Fibroblast of lung (primary cell): ENCODE results near the gene CRTAC1. TPM values are rescaled to one million over a fixed set of nuclear protein-coding genes. Genes with fewer than 3 reads are reported as not detected.

ENCODE experiments used
- DNase-seq, 2 donors: peaks; one replicate each; pipeline versions ENCODE4 v3.0.0 to v3.0.0-alpha.2; 2010; ENCODE audit warnings: low read depth in 2 of 2
- H2AFZ ChIP-seq: 2 replicates; pipeline ENCODE4 v1.5.1; 2012; ENCODE audit warnings: low read length, control low read depth, inconsistent platforms
- H3K27ac ChIP-seq: 2 replicates; pipeline ENCODE4 v1.5.1; 2011; ENCODE audit warnings: low read length, control low read depth; ENCODE audit not compliant: insufficient read depth
- H3K27me3 ChIP-seq: 2 replicates; pipeline ENCODE4 v1.5.1; 2011; ENCODE audit warnings: mild to moderate bottlenecking, low read length; ENCODE audit not compliant: control insufficient read depth, insufficient read depth
- H3K36me3 ChIP-seq: 2 replicates; pipeline ENCODE4 v1.5.1; 2011; ENCODE audit warnings: low read length; ENCODE audit not compliant: control insufficient read depth, insufficient read depth
- H3K4me1 ChIP-seq: 2 replicates; pipeline ENCODE4 v1.5.1; 2011; ENCODE audit warnings: low read length; ENCODE audit not compliant: control insufficient read depth, insufficient read depth; ENCODE audit errors: extremely low read depth
- H3K4me2 ChIP-seq: 2 replicates; pipeline ENCODE4 v1.5.1; 2011; ENCODE audit warnings: low read length, control low read depth; ENCODE audit not compliant: insufficient read depth; ENCODE audit errors: extremely low read depth
- H3K4me3 ChIP-seq, 4 experiments: fragments of 200-600 bp in 1 of 4; sonication (generic) in 1 of 4; replicated peaks in 1 of 4; 2 replicates each; pipeline ENCODE4 v1.5.1; 2011 to 2016; ENCODE audit warnings: low read length in 4 of 4, low read depth in 3 of 4, mild to moderate bottlenecking in 3 of 4, control low read depth in 2 of 4, inconsistent platforms in 1 of 4, mixed read lengths in 1 of 4; ENCODE audit not compliant: insufficient read depth in 1 of 4; ENCODE audit errors: control extremely low read depth in 1 of 4
- H3K79me2 ChIP-seq: 2 replicates; pipeline ENCODE4 v1.5.1; 2012; ENCODE audit warnings: mild to moderate bottlenecking, low read length, inconsistent platforms; ENCODE audit not compliant: control insufficient read depth, insufficient read depth
- H3K9ac ChIP-seq: 2 replicates; pipeline ENCODE4 v1.5.1; 2011; ENCODE audit warnings: mild to moderate bottlenecking, low read length, control low read depth; ENCODE audit not compliant: insufficient read depth
- H3K9me3 ChIP-seq: 2 replicates; pipeline ENCODE4 v1.5.1; 2012; ENCODE audit warnings: low read depth, low read length; ENCODE audit not compliant: control insufficient read depth, insufficient read depth
- H4K20me1 ChIP-seq: 2 replicates; pipeline ENCODE4 v1.5.1; 2011; ENCODE audit warnings: low read length; ENCODE audit not compliant: control insufficient read depth, insufficient read depth; ENCODE audit errors: extremely low read depth
- EZH2 ChIP-seq: IDR thresholded peaks from 2 replicates; pipeline ENCODE4 v1.5.1; 2012; ENCODE audit warnings: low read length, control low read depth, mild to moderate bottlenecking; ENCODE audit errors: missing control alignments
- polyA plus RNA-seq, 2 donors: library from polyadenylated mRNA; depleted of rRNA in 1 of 2; stranded (reverse) in 1 of 2; unstranded in 1 of 2; fragments of >200 nt; gene quantifications; 2 replicates each; pipeline ENCODE4 v1.2.1, GENCODE V29; 2011 to 2012; ENCODE audit warnings: missing spikeins in 1 of 2
- total RNA-seq: library from RNA; depleted of rRNA; stranded (reverse); fragments of >200 nt; gene quantifications from 2 replicates; pipeline ENCODE4 v1.2.1, GENCODE V29; 2014
- TF ChIP-seq, protein P1 (sequence below), 2 donors: IDR thresholded peaks in 1 of 2; conservative IDR thresholded peaks in 1 of 2; 1 replicate in 1 of 2; 2 replicates in 1 of 2; pipeline ENCODE4 v1.5.1; 2011 to 2012; ENCODE audit warnings: low read length in 2 of 2, control low read depth in 1 of 2, inconsistent platforms in 1 of 2, low read depth in 1 of 2, mild to moderate bottlenecking in 1 of 2

The CRTAC1 gene
- total and polyA plus RNA-seq, 2 donors (not counting 1 experiment from before 2014, with no cell fraction given): not detected

DNA sequence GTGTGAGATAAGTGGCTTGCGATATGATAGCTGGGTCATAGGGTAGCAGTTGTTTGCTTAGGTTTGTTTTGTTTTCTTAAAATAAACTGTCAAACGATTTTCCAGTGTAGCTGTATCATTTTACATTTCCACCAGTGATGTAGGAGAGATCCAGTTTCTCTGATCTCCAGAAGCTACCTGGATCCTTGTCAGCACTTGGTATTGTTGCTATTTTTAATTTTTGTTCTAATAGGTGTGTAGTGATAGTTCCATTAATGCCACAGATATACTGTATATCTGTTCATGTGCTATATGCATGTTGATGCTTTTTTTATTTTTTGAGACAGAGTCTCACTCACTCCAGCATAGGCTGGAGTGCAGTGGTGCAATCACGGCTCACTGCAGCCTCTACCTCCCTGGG is 136.3 kb downstream of the CRTAC1 start:
- DNase-seq: no peak
- Histone ChIP-seq H3K27me3 (no peaks in the 10 kb centered on the region), H3K36me3 (no peaks in the 10 kb centered on the region), H3K27ac (no peak overlapping the region), H3K79me2 (no peaks in the 10 kb centered on the region), H2AFZ (no peak overlapping the region), H3K4me3 (no peak overlapping the region), H3K4me2 (no peak overlapping the region), H3K4me1 (peaks cover 4% of the 10 kb centered on the region), H3K9me3 (no peaks in the 10 kb centered on the region), H3K9ac (no peak overlapping the region), H4K20me1 (no peaks in the 10 kb centered on the region)
- TF ChIP-seq, protein P1, sequence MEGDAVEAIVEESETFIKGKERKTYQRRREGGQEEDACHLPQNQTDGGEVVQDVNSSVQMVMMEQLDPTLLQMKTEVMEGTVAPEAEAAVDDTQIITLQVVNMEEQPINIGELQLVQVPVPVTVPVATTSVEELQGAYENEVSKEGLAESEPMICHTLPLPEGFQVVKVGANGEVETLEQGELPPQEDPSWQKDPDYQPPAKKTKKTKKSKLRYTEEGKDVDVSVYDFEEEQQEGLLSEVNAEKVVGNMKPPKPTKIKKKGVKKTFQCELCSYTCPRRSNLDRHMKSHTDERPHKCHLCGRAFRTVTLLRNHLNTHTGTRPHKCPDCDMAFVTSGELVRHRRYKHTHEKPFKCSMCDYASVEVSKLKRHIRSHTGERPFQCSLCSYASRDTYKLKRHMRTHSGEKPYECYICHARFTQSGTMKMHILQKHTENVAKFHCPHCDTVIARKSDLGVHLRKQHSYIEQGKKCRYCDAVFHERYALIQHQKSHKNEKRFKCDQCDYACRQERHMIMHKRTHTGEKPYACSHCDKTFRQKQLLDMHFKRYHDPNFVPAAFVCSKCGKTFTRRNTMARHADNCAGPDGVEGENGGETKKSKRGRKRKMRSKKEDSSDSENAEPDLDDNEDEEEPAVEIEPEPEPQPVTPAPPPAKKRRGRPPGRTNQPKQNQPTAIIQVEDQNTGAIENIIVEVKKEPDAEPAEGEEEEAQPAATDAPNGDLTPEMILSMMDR (conservative IDR thresholded peaks at IDR 0.05 in 1 of 2, IDR thresholded peaks at IDR 0.05 in 1 of 2; ENCODE audit: low read depth in 1 of 2, low read length in 2 of 2): no peak
- no peak for TF ChIP-seq EZH2

DNA sequence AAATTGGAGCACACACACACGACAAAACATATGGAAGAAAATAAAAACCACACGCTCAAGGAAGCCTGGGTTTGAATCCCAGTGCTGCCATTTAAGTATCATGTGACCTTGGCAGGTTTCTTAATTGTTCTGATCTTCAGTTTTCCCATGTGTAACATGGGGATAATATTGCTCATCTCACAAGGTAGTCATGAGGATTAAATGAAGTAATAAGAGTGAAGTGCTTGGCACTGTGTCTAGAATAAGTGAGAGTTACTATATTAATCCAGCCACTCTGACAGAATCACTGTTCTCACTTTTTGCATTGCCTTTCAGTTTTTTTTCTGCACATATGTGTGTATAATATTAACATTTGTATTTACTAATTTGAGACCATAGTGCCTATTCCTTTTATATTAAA is 137.5 kb downstream of the CRTAC1 start:
- H2AFZ ChIP-seq: no peak overlapping the region
- H3K27ac ChIP-seq: no peak overlapping the region

DNA sequence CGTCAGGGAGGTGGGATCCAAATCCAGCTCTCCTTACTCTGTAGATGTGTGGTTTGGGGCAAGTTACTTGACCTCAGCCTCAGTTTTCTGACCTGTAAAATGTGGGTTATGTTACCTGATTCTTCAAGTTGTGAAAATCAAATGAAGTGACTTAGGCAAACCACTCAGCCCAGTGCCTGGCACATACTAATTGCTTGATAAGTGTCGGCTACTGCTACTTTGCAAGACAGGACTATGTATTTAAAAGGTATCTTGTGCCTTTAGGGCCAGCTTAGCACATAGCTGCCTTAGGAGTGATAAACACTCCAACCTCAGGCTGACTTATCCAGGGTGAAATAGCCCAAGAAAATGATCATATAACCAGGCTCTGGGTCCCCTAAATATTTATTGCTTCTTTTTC is 137.9 kb downstream of the CRTAC1 start:
- Histone ChIP-seq H3K4me2 (no peak overlapping the region), H3K27ac (no peak overlapping the region), H3K9ac (no peak overlapping the region), H3K79me2 (no peaks in the 10 kb centered on the region), H2AFZ (no peak overlapping the region), H3K9me3 (no peaks in the 10 kb centered on the region), H3K27me3 (no peaks in the 10 kb centered on the region), H3K36me3 (no peaks in the 10 kb centered on the region), H4K20me1 (no peaks in the 10 kb centered on the region), H3K4me1 (peaks cover 4% of the 10 kb centered on the region), H3K4me3 (no peak overlapping the region)
- TF ChIP-seq EZH2: no peak
- TF ChIP-seq, protein P1 (conservative IDR thresholded peaks at IDR 0.05 in 1 of 2, IDR thresholded peaks at IDR 0.05 in 1 of 2; ENCODE audit: low read depth in 1 of 2, low read length in 2 of 2): no peak
- no peak for DNase-seq

More for the DNA sequence above, 137.5 kb downstream of the CRTAC1 start:
- H3K4me2 ChIP-seq: no peak overlapping the region
- DNase-seq: no peak
- no peaks in the 10 kb centered on the region for H4K20me1 ChIP-seq
- H3K4me1 ChIP-seq: peaks cover 4% of the 10 kb centered on the region
- H3K79me2 ChIP-seq: no peaks in the 10 kb centered on the region
- H3K4me3 ChIP-seq: no peak overlapping the region
- TF ChIP-seq, protein P1 (conservative IDR thresholded peaks at IDR 0.05 in 1 of 2, IDR thresholded peaks at IDR 0.05 in 1 of 2; ENCODE audit: low read depth in 1 of 2, low read length in 2 of 2): no peak
- TF ChIP-seq EZH2: no peak
- H3K9me3 ChIP-seq: no peaks in the 10 kb centered on the region
- no peaks in the 10 kb centered on the region for H3K36me3 ChIP-seq
- H3K27me3 ChIP-seq: no peaks in the 10 kb centered on the region
- H3K9ac ChIP-seq: no peak overlapping the region
